ENCODE results near the gene MAST2. TPM values are rescaled to one million over a fixed set of nuclear protein-coding genes. Genes with fewer than 3 reads are reported as not detected.
"Not testable (repeated sequence)": the region's sequence is repeated elsewhere in the genome, so short reads cannot be mapped to it uniquely, and the experiment has no call there.

MAST2 gene
- total and polyA plus RNA-seq, 3 donors from 2014 or later, result 88.4 to 158 (median 113) TPM

DNA sequence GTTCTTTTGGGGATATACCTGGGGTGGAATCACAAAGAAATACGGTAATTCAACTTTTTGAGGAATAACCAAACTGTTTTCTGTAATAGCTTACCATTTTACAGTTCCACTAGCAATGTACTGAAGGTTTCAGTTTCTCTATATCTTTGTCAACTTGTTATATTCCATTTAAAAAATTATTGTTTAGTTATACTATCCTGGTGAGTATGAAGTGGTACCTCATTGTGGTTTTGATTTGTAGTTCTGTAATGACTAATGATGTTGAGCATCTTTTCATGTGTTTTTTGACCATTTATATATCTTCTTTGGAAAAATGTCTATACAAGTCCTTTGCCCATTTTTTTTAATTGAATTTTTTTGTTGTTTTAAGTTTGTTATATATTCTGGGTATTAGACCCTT lies 39.4 kb downstream of the MAST2 start:
- Histone ChIP-seq H3K27ac (no peak overlapping the region), H3K4me3 (no peak overlapping the region), H3K27me3 (no peaks in the 10 kb centered on the region), H3K36me3 (ENCODE audit: low read depth, missing control alignments) (no peaks in the 10 kb centered on the region), H3K4me1 (no peaks in the 10 kb centered on the region), H3K9me3 (no peaks in the 10 kb centered on the region)
- TF ChIP-seq POLR2A (IDR thresholded peaks at IDR 0.05), result no peak
- TF ChIP-seq, protein P1, sequence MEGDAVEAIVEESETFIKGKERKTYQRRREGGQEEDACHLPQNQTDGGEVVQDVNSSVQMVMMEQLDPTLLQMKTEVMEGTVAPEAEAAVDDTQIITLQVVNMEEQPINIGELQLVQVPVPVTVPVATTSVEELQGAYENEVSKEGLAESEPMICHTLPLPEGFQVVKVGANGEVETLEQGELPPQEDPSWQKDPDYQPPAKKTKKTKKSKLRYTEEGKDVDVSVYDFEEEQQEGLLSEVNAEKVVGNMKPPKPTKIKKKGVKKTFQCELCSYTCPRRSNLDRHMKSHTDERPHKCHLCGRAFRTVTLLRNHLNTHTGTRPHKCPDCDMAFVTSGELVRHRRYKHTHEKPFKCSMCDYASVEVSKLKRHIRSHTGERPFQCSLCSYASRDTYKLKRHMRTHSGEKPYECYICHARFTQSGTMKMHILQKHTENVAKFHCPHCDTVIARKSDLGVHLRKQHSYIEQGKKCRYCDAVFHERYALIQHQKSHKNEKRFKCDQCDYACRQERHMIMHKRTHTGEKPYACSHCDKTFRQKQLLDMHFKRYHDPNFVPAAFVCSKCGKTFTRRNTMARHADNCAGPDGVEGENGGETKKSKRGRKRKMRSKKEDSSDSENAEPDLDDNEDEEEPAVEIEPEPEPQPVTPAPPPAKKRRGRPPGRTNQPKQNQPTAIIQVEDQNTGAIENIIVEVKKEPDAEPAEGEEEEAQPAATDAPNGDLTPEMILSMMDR (IDR thresholded peaks at IDR 0.05), result no peak
- WGBS, 2 donors, result 96 to 97% methylated on average over 1 of the region's 1 CpG
- intact Hi-C loops (cut with DNase I; ENCODE audit: low total_unique reads), result no loop called here
- DNase-seq, result no peak

DNA sequence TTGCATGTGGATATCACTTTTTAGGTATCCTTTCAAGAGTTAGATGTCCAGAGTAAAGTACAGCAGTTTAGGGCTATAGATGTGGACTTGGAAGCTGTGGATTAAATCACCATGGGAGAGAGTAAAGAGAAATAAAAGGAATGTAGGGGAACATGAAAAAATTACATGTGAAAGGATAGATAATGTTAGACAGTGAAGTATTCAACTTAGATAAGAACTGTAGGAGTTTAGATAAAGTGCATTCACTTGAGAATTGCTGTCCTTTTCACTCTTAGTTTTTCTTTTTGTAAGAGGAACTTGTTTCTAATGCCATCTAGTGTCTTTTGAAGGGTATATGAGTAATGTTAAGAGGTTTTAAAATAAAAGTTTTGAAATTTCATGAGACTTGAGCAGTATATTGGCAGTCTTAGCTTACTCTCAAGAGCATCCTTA lies 40.1 kb downstream of the MAST2 start:
- DNase-seq, result no peak
- TF ChIP-seq, protein P1 (IDR thresholded peaks at IDR 0.05), result peak in 1 of 3 experiments; percentile 12
- no peak for TF ChIP-seq POLR2A (IDR thresholded peaks at IDR 0.05)
- Histone ChIP-seq H3K36me3 (ENCODE audit: low read depth, missing control alignments) (no peaks in the 10 kb centered on the region), H3K27me3 (no peaks in the 10 kb centered on the region), H3K27ac (no peak overlapping the region), H3K9me3 (no peaks in the 10 kb centered on the region), H3K4me1 (no peaks in the 10 kb centered on the region), H3K4me3 (no peak overlapping the region)
- intact Hi-C loops (cut with DNase I; ENCODE audit: low total_unique reads), result no loop called here

DNA sequence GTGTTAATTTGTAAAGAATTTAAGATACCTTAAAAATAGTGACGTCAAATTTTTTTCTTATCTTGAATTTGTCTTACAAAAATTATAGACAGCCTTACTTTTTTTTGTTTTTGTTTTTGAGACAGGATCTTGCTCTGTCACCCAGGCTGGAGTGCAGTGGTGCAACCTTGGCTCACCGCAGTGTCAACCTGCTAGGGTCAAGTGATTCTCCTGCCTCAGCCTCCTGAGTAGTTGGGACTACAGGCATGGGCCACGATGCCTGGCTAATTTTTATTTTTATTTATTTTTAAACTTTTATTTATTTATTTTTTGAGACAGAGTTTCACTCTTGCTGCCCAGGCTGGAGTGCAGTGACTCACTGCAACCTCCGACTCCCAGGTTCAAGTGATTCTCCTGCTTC lies 40.6 kb downstream of the MAST2 start:
- H3K4me3 ChIP-seq; H3K36me3 ChIP-seq (ENCODE audit: low read depth, missing control alignments); H3K4me1 ChIP-seq; DNase-seq; H3K27me3 ChIP-seq; intact Hi-C loops (cut with DNase I; ENCODE audit: low total_unique reads); H3K27ac ChIP-seq; H3K9me3 ChIP-seq: not testable (repeated sequence)
- 71 to 72% methylated on average over 4 of the region's 4 CpGs for WGBS, 2 donors

DNA sequence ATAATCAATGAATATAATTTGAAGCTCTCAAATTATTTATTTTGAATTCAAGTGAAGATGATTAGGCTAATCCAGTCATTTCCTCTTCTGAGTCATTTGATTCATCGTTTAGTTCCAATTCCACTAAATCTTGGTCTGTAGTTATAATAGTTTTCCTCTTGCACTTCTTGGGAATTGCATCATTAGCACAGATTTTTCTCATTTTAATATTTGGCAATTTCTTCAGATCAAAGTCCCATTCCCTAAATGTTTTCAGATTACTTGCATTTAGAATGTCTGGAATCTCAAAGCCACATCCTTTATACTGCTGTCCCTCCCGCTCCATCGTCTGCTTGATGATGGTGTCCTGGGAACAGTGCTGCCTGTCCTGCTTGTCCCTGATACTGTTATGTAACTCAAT lies 43.5 kb downstream of the MAST2 start:
- TF ChIP-seq POLR2A (IDR thresholded peaks at IDR 0.05), result no peak
- TF ChIP-seq, protein P1 (IDR thresholded peaks at IDR 0.05), result no peak
- no peaks in the 10 kb centered on the region for H3K4me1 ChIP-seq
- WGBS, 2 donors, result 80 to 90% methylated on average over 3 of the region's 3 CpGs
- no peak overlapping the region for H3K27ac ChIP-seq
- DNase-seq, result no peak
- H3K36me3 ChIP-seq (ENCODE audit: low read depth, missing control alignments), result no peaks in the 10 kb centered on the region
- H3K9me3 ChIP-seq, result no peaks in the 10 kb centered on the region
- no peaks in the 10 kb centered on the region for H3K27me3 ChIP-seq
- no peak overlapping the region for H3K4me3 ChIP-seq
- intact Hi-C loops (cut with DNase I; ENCODE audit: low total_unique reads), result no loop called here

DNA sequence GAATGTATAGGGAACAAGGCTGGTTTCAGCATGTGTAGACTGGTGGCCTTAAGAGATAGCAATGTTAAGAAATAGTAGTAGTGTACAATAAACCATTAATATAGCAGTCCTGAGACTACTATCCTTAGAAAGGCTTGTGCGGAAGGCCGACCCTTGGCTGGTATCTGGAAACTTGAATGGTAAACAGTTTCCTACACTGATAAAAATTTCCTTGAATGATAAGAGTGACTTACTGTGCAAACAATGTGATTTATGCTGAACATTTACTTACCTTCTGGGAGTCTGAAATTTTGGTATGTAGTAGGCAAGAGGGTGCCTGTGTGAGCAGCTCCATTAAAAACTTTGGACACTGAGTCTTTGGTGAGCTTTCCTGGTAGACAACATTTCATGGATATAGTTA lies 44.7 kb downstream of the MAST2 start:
- H3K9me3 ChIP-seq, result no peaks in the 10 kb centered on the region
- intact Hi-C loops (cut with DNase I; ENCODE audit: low total_unique reads), result no loop called here
- H3K36me3 ChIP-seq (ENCODE audit: low read depth, missing control alignments), result no peaks in the 10 kb centered on the region
- H3K27me3 ChIP-seq, result no peaks in the 10 kb centered on the region
- TF ChIP-seq, protein P1 (IDR thresholded peaks at IDR 0.05), result no peak
- no peak for TF ChIP-seq POLR2A (IDR thresholded peaks at IDR 0.05)
- H3K4me1 ChIP-seq, result no peaks in the 10 kb centered on the region
- WGBS, 2 donors, result 92 to 96% methylated on average over 2 of the region's 2 CpGs
- no peak for DNase-seq
- H3K27ac ChIP-seq, result no peak overlapping the region
- H3K4me3 ChIP-seq, result no peak overlapping the region

Measured in testis (tissue), 3 donors.